ENCODE data around the gene GLRX.

DNA sequence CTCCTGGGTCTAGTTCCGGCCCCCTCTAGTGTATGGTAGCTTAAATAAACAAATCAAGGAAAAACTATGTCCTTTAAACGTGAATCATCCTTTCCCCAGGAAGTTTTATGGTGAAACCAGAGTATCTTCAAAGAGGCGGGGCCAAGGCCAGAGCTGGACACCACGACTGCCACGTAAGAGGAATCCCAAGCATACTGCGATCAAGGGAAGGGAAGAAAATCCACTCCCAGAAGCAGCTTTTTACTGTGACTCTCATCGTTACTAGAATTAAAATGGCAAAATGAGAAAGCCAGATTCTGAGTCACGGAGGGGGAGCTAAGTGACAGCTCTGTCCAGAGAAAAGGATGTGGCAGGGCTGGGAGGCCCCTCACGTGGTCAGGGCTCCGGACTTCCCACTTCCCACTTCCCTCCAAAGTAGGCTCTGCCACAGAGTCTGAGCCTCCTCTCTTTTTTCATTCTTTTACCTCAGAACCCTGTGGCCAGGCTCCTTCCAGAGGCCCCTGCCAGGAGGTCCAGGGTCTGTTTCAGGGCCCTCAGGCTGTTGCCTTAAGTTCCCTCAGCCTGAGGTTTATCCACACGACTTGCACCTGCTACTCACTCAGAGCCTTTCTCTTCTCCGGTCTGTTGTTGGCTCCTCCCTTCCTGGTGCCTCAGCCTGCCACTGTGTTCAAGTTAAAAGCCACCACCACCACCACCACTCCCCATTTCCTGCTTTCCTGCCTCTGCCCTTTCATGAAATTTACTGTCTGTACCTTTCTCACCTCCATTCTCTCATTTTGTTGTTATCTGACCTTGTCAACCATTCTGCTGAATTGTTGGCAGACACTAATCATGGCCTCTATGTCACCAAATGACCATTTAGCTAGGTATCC, 1.4 kb upstream of the GLRX start:
- TF ChIP-seq, protein P1, sequence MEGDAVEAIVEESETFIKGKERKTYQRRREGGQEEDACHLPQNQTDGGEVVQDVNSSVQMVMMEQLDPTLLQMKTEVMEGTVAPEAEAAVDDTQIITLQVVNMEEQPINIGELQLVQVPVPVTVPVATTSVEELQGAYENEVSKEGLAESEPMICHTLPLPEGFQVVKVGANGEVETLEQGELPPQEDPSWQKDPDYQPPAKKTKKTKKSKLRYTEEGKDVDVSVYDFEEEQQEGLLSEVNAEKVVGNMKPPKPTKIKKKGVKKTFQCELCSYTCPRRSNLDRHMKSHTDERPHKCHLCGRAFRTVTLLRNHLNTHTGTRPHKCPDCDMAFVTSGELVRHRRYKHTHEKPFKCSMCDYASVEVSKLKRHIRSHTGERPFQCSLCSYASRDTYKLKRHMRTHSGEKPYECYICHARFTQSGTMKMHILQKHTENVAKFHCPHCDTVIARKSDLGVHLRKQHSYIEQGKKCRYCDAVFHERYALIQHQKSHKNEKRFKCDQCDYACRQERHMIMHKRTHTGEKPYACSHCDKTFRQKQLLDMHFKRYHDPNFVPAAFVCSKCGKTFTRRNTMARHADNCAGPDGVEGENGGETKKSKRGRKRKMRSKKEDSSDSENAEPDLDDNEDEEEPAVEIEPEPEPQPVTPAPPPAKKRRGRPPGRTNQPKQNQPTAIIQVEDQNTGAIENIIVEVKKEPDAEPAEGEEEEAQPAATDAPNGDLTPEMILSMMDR (IDR thresholded peaks at IDR 0.05): peak in 1 of 12 donors; percentile 6
- TF ChIP-seq POLR2A (IDR thresholded peaks at IDR 0.05): no peak

All from heart left ventricle (tissue), 13 donors.